HUES64 (cell line): ENCODE measurements around the gene KLHL28.
"Not testable (repeated sequence)": the region's sequence is repeated elsewhere in the genome, so short reads cannot be mapped to it uniquely, and the experiment has no call there.

ENCODE experiments used
- H3K27ac ChIP-seq: 2 replicates; pipeline ENCODE4 v1.7.0; 2013; ENCODE audit warnings: low read depth, low read length, inconsistent platforms
- H3K27me3 ChIP-seq: 2 replicates; pipeline ENCODE4 v1.6.1; 2013; ENCODE audit warnings: mild to moderate bottlenecking, low read length; ENCODE audit not compliant: insufficient read depth
- H3K36me3 ChIP-seq: 2 replicates; pipeline ENCODE4 v1.6.1; 2013; ENCODE audit warnings: mild to moderate bottlenecking, low read length; ENCODE audit not compliant: insufficient read depth
- H3K4me1 ChIP-seq: 2 replicates; pipeline ENCODE4 v1.6.1; 2013; ENCODE audit warnings: mild to moderate bottlenecking, low read length, moderate library complexity; ENCODE audit not compliant: insufficient read depth
- H3K4me3 ChIP-seq: 2 replicates; pipeline ENCODE4 v1.5.1; 2013; ENCODE audit warnings: mild to moderate bottlenecking, low read length, moderate library complexity
- H3K9ac ChIP-seq: 2 replicates; pipeline ENCODE4 v1.6.1; 2013; ENCODE audit warnings: mild to moderate bottlenecking, low read depth, low read length
- H3K9me3 ChIP-seq: 2 replicates; pipeline ENCODE4 v1.6.1; 2013; ENCODE audit warnings: low read depth, low read length; ENCODE audit not compliant: insufficient read depth
- WGBS: fragments of 150-250, 120-280 bp; methylation state at CpG from one replicate; pipeline ENCODE4 v1.1.7; 2013; ENCODE audit warnings: missing lambda C conversion rate; 5-methylcytosine and 5-hydroxymethylcytosine counted together

Gene KLHL28

DNA sequence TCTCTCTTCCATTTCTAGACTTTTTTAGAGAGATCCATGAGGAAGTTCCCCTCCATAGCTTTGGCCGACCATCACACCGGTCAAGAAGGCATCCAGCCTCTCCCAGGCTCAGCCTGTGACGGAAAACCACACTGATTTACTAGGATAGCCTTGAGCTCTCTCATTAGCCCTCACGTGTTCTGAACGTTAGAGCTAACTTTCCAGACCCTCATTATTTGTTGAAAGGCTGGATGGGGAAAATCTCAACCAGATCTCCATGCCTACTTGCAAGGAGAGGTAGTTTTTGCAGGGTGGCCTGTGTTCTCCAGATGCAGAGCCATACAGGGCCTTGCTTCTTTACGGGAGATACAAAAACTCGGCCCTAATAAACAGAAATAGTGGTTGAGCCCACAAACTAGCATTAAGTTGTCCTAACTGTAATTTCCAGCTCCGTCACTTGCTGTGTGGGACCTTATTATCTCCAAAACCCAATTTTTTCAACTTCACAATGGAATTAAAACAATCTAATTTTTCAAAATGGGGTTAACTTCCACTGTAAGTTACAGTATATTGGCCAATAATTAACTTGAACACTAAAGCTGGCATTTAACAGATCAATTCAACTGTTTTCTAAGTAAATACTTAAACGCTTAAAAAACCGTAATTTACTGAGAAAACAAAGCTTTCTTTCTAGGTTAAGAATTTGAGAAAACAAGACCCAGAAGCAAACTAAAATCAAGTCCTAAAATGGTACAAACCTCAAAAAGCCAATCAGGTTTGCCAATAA, 65.3 kb downstream of the KLHL28 start:
- Histone ChIP-seq H3K27me3 (no peaks in the 10 kb centered on the region), H3K27ac (peak overlapping the region; percentile 53; the same call in 1 of the 2 replicates), H3K9ac (no peak overlapping the region), H3K36me3 (no peaks in the 10 kb centered on the region), H3K4me1 (peaks cover 9% of the 10 kb centered on the region; the same call in 1 of the 2 replicates), H3K9me3 (no peaks in the 10 kb centered on the region; the same call in 1 of the 2 replicates), H3K4me3 (peak overlapping the region; percentile 48)
- WGBS = 93% methylated on average over 10 of the region's 10 CpGs

DNA sequence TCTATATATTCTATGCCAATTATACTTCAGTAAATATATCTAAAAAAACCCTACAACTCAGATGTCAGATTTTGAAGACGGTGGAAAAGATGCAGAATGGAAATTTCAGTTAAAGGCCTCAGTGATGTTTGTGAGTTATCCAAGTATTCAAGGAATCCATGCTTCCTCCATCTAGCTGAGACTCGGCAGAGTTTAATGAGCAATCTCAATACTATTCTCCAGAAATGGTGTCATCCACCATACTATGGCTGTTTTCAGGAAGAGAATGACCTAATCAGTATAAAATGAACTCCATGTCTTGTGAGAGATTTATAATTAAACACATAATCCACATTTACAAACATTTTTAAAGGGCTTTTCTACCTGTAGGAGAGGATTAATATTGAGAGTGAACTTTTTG, 66.0 kb downstream of the KLHL28 start:
- Histone ChIP-seq H3K36me3 (no peaks in the 10 kb centered on the region), H3K4me3 (no peak overlapping the region), H3K4me1 (peaks cover 9% of the 10 kb centered on the region; the same call in 1 of the 2 replicates), H3K9me3 (no peaks in the 10 kb centered on the region; the same call in 1 of the 2 replicates), H3K27me3 (no peaks in the 10 kb centered on the region), H3K27ac (no peak overlapping the region), H3K9ac (no peak overlapping the region)
- 88% methylated on average over 2 of the region's 2 CpGs for WGBS

DNA sequence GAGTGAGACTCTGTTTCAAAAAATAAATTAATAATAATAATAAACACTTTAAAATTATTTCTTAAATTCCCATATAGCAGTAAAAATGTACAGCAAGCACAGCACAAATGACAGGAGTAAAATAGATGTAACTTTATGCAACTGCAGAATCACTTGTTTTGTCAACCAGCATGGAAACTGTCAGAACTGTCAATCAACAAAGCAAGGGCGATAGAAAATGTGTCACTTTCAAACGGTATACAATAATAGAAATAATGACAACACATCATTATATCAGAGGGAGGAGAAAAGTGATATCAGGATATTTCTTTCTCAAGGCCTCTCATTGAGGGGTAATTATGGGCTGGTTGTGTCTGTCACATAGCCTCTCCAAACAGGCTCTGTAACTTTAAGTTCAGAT, 68.2 kb downstream of the KLHL28 start:
- peaks cover 6% of the 10 kb centered on the region; the same call in 1 of the 2 replicates for H3K4me1 ChIP-seq
- no peak overlapping the region for H3K4me3 ChIP-seq
- no peaks in the 10 kb centered on the region for H3K27me3 ChIP-seq
- H3K9me3 ChIP-seq = no peaks in the 10 kb centered on the region; the same call in 1 of the 2 replicates
- WGBS = 80% methylated on average over 1 of the region's 2 CpGs
- no peak overlapping the region for H3K27ac ChIP-seq
- H3K36me3 ChIP-seq = no peaks in the 10 kb centered on the region
- no peak overlapping the region for H3K9ac ChIP-seq

DNA sequence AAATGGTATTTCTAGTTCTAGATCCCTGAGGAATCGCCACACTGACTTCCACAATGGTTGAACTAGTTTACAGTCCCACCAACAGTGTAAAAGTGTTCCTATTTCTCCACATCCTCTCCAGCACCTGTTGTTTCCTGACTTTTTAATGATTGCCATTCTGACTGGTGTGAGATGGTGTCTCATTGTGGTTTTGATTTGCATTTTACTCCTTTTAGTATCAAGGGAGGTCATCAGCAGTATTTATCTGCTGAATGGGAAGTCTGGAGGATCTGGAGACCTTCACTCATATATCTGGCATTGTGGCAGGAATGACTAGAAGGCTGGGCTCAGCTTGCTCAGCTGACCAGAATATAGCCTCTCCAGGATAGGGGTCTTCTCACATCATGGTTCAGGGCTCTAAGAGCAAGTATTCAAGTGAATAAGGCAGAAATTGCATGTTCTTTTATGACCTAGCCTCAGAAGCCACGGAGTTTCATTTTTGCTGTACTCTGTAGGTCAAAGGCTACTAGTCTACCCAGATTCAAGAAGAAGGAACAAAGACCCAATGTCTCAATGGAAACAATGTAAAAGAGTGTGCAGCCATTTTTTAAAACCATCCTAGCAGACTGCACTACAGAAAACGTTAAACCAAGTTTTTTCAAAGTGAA, 69.9 kb downstream of the KLHL28 start:
- H3K9me3 ChIP-seq = not testable (repeated sequence)

DNA sequence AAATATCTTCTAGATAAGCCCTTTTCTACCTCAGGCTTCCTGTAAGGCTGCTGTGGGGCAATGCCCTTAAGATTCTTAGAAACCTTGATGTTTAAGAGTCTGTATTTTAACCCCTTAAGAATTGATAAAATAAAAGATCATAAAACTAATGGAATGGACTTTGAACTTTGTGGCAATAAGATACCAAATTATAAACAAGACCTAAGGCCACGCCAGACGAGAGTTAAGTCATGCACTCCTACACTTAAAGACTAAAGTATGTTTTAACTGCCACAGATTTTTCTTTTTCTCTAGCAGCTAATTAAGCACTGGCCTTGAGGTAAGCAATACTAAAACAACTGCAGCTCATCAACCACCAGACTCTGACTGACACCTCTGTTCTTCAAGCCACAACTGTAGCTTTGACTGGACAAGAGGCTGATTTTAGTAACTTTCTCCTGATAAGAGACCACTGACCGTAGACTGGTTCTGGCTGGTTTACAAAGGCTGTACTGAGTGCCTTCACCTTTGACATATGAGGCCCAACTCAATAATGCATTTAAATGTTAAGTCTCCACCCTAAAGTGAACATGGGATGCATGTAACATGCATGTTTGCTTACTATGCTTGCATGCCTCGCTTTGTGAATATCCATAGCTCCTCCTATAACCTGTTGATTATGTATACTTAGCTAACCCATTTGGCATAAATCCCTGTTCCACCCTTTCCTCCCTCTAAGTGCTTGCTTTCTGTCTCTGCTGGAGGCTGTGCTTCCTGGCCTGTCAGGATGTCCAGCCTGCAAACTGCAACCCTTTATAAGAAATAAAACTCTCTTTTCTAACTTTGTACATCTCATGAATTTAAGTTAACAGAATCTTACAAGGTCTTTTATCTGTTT, 71.9 kb downstream of the KLHL28 start:
- WGBS = 89% methylated on average over 4 of the region's 4 CpGs
- H3K27me3 ChIP-seq = no peaks in the 10 kb centered on the region
- no peaks in the 10 kb centered on the region for H3K4me1 ChIP-seq
- no peak overlapping the region for H3K9ac ChIP-seq
- H3K4me3 ChIP-seq = no peak overlapping the region
- H3K9me3 ChIP-seq = no peaks in the 10 kb centered on the region
- H3K36me3 ChIP-seq = no peaks in the 10 kb centered on the region
- no peak overlapping the region for H3K27ac ChIP-seq

More for the DNA sequence above, 69.9 kb downstream of the KLHL28 start:
- not testable (repeated sequence) for H3K36me3 ChIP-seq, H3K4me3 ChIP-seq, H3K4me1 ChIP-seq, H3K27ac ChIP-seq, H3K9ac ChIP-seq, H3K27me3 ChIP-seq
- WGBS = 100% methylated on average over 1 of the region's 3 CpGs

DNA sequence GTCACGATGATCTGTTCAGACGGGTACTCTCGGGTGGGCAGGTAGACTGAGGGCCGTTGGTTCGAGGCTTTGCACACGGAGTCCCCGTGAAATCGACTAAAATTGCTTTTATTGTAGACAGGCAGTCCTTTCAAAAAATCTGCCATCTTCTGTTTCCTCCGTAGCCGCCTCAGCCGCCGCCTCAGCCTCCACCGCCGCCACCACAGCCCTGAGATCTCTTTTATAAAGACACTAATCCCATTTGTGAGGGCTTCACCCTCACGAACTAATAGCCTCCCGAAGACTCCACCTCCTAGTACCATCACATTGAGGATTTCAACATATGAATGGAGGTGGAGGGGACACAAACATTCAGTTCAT, 74.2 kb downstream of the KLHL28 start:
- no peak overlapping the region for H3K27ac ChIP-seq
- H3K4me3 ChIP-seq = no peak overlapping the region
- H3K27me3 ChIP-seq = no peaks in the 10 kb centered on the region
- no peak overlapping the region for H3K9ac ChIP-seq
- H3K36me3 ChIP-seq = no peaks in the 10 kb centered on the region
- H3K9me3 ChIP-seq = 0 out of 2 replicates have a peak, but pooled peaks cover 2% of the 10 kb centered on the region
- no peaks in the 10 kb centered on the region for H3K4me1 ChIP-seq
- 96% methylated on average over 16 of the region's 16 CpGs for WGBS

DNA sequence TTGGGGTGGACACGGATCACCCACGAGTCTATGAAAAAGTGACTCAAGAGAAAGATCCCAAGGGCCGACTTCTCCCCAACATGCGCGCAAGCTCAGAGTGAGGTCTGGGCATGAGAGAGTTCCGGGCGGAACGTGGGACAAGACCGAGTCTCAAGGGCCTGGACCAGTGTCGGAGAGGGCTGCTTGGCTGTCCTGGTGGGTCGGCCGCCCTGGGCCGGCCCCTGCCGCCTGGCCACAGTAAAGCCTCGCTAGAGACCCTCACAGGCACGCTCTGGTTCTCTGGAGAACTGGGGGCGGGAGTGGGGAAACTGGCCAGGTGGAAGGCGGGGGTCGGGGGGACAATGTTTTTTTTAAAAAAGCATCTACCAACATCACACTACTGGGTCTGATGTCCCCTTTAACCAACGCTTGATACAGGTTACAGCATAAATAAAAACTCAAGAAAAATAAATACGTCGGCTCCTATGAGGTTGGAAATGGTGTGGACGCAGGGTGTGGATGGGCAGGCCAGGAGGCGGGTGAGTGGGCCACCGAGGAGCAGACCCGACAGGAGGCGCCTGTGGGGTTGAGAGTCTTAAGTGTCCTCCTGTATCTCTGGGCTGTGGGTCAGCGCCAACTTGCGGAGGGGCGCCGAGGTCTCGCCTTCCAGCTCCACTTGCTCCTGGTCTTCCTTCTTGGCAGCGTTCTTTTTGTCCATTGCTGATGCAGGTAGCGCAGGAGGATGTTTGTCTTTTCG, 74.7 kb downstream of the KLHL28 start:
- H3K9me3 ChIP-seq = 0 out of 2 replicates have a peak, but pooled peaks cover 2% of the 10 kb centered on the region
- H3K4me3 ChIP-seq = no peak overlapping the region
- no peaks in the 10 kb centered on the region for H3K27me3 ChIP-seq
- H3K36me3 ChIP-seq = no peaks in the 10 kb centered on the region
- no peak overlapping the region for H3K9ac ChIP-seq
- H3K4me1 ChIP-seq = no peaks in the 10 kb centered on the region
- WGBS = 97% methylated on average over 32 of the region's 35 CpGs
- no peak overlapping the region for H3K27ac ChIP-seq

DNA sequence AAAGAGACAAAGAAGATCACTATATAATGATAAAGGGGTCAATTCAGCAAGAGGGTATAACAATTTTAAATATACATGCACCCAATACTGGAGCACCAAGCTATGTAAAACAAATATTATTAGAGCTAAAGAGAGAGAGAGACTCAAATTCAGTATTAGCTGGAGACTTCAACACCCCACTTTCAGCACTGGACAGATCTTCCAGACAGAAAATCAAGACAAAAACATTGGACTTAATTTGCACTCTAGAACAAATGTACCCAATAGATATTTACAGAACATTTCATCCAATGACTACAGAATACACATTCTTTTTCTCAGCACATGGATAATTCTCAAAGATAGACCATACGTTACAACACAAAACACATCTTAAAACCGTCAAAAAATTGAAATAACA, 81.0 kb downstream of the KLHL28 start:
- 0 out of 2 replicates have a peak, but pooled peaks cover 2% of the 10 kb centered on the region for H3K9me3 ChIP-seq
- no peaks in the 10 kb centered on the region for H3K4me1 ChIP-seq
- no peaks in the 10 kb centered on the region for H3K27me3 ChIP-seq
- 91% methylated on average over 2 of the region's 2 CpGs for WGBS
- H3K36me3 ChIP-seq = no peaks in the 10 kb centered on the region
- H3K9ac ChIP-seq = no peak overlapping the region
- H3K4me3 ChIP-seq = no peak overlapping the region
- H3K27ac ChIP-seq = no peak overlapping the region
